RWPE1 (cell line): Measurements from ENCODE around the gene CCDC167.
A peak's percentile ranks its signal among the peaks of the same experiment; 100 is the strongest.

ENCODE experiments used
- CTCF ChIA-PET: fragments of 350-600 bp; sonication (Branson Sonifier 250); formaldehyde crosslinking; extraction: SDS; loops from one replicate; lab custom pipeline; 2021; lab: Yijun Ruan, JAX
- POLR2A ChIA-PET: fragments of 400-600 bp; formaldehyde crosslinking; extraction: SDS; loops from one replicate; lab custom pipeline; 2020; ENCODE audit warnings: antibody characterized with exemption; ENCODE audit not compliant: low non-redundant PET; lab: Yijun Ruan, JAX
- DNase-seq: peaks from one replicate; pipeline ENCODE4 v3.0.0; 2012; ENCODE audit warnings: low spot score
- H3K27ac ChIP-seq: fragments of 450-650 bp; 2 replicates; pipeline ENCODE4 v1.5.1; 2017
- CTCF ChIP-seq: fragments of 450-650 bp; conservative IDR thresholded peaks from 2 replicates; pipeline ENCODE4 v1.5.1; 2017; ENCODE audit warnings: low read depth, mild to moderate bottlenecking

CCDC167 gene

GRCh38 chr6:37519461-37519860, 19.8 kb upstream of the CCDC167 start:
- CTCF ChIA-PET, result interaction anchor here (0.6 kb wide), 1 partner anchor 24 kb away, joined by 3 read pairs; no protein-coding TSS in a partner anchor
- DNase-seq, result no peak
- POLR2A ChIA-PET, result no interaction called here
- no peak overlapping the region for H3K27ac ChIP-seq
- TF ChIP-seq CTCF, result no peak

DNA sequence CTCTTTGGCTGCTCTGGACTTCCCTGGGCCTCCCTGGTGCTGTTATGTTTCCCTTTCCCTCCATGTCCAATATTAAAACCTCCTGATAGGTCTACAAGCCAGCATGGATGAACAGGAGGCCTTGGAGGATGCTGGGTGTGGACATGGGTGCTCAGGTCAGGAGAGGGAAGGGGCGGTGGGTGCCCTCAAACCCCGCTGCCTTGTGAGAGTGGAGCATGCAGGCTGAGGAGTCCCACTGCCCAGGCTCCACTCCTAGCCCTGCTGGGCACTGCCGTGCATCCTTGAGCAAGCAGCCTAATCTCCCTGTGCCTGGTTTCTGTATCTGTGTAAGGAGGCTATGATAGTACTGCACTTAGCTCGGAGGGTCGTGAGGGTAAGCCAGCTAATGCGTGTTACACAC, 18.4 kb upstream of the CCDC167 start:
- H3K27ac ChIP-seq, result no peak overlapping the region
- no peak for DNase-seq
- ChIA-PET POLR2A (no interaction called here), CTCF (interaction anchor here (0.6 kb wide), 1 partner anchor 271 kb away, joined by 3 read pairs; no protein-coding TSS in a partner anchor)
- no peak for TF ChIP-seq CTCF

DNA sequence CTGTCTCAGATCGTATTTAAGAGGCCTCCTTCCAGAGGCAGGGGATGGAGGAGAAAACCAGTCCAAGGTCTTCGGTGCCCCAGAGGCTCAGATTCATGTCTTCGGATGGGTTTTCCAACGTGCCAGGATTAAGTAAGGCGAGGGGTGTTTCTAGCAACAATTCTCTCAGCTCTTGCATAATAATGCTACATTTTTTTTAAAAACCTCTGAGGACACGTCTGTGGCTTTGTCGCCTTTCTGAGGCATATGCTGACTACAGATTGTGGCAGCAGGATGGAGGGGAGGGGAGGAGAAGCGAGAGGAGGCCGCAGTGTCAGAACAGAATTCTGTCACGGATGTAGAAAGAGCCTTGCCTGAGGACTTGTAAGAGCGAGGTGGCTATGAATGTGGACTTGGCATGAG, 17.7 kb upstream of the CCDC167 start:
- TF ChIP-seq CTCF, result no peak
- POLR2A ChIA-PET, result no interaction called here
- CTCF ChIA-PET, result interaction anchor here (1.0 kb wide), 1 partner anchor 32 kb away, joined by 3 read pairs; no protein-coding TSS in a partner anchor
- DNase-seq, result no peak
- H3K27ac ChIP-seq, result peak overlapping the region; percentile 58

- CTCF ChIA-PET, result interaction anchor here (0.6 to 1.0 kb wide), 2 partner anchors 21 to 32 kb away, joined by 3 read pairs; no protein-coding TSS in a partner anchor
- no peak for DNase-seq
- TF ChIP-seq CTCF, result no peak
- peak overlapping the region; percentile 58 for H3K27ac ChIP-seq
- POLR2A ChIA-PET, result no interaction called here
These were observed 17.3 kb upstream of the CCDC167 start for GRCh38 chr6:37516920-37517405.

DNA sequence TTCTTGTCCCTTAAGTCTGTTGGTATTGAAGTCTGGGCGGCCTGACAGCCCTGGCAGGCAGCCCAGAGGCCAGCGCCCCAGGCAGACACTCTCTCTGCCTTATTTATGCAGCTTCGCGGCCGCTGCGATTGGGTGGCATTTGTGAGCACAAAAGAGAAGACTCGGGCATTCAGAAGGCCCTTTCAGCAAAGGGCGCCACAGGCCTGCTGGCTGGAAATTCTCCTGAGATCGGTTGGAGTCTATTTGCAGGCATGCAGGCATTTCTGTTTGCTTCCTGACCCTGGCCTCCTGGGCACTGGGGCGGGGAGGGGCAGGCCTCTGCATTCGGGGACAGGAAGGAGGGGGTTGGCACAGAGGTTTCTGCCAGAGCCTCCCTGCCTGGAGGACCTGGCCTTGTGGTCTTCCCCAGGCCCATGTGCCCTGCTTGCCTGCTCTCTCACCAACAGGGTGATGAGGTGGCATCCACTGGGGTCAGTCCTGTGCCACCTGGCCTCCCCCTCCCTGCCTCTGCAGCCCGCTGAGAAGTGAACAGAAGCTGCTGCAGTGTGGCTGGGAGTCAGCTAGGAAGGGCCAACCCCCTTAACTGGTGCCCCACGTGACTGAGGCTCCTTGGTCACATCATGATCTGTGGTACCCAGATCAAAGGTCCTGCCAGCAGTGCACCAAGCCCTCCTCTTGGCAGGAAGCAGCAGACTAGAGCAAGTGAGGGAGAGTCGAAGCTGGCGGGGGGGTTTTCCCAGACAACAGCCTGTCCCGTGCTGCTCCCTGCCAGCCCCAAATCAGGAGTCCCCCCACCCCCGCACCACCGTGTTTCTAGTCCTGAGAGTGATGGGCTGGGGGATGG, 16.6 kb upstream of the CCDC167 start:
- DNase-seq, result peak; percentile 28
- peak overlapping the region; percentile 58 for H3K27ac ChIP-seq
- ChIA-PET CTCF (interaction anchor here (0.5 to 1.0 kb wide), 3 partner anchors 21 to 191 kb away, joined by 3 to 6 read pairs (median 3); no protein-coding TSS in a partner anchor), POLR2A (no interaction called here)
- no peak for TF ChIP-seq CTCF

DNA sequence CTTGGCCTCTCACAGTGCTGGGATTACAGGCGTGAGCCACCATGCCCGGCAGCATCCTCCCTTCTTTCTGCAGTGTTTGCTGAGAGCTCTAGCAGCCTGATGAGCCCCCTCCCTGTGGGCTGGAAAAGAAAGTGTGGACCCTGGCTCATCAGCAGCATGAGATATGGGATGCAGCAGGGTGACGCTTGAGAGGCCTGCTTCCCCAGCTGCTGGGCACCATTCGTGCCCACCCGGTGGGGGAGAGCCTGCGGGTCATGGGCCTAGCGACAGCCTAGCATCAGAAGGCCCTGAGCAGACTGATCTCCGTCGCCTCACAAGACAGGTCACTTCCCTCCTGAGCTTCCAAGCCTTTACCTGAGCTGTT, 16.0 kb upstream of the CCDC167 start:
- POLR2A ChIA-PET, result no interaction called here
- no peak for TF ChIP-seq CTCF
- peak overlapping the region; percentile 58 for H3K27ac ChIP-seq
- CTCF ChIA-PET, result interaction anchor here (0.5 kb wide), 1 partner anchor 190 kb away, joined by 6 read pairs; no protein-coding TSS in a partner anchor
- DNase-seq, result no peak
